HG03025 (cell line): ENCODE data around the gene EMX1.
"Not testable (repeated sequence)": the region's sequence is repeated elsewhere in the genome, so short reads cannot be mapped to it uniquely, and the experiment has no call there.

Experiments used
- ATAC-seq: cut with Tn5 transposase; IDR thresholded peaks from one replicate; pipeline ENCODE4 v1.9.1; 2021; ENCODE audit warnings: mild to moderate bottlenecking, moderate library complexity; ENCODE audit not compliant: unreplicated experiment, low FRiP score

The EMX1 gene

GRCh38 chr2:72898585-72898906 lies 18.8 kb upstream of the EMX1 start:
- no peak for ATAC-seq

- ATAC-seq: no peak
These were observed 17.0 kb upstream of the EMX1 start for GRCh38 chr2:72900191-72900825.

- no peak for ATAC-seq
These were observed 15.9 kb upstream of the EMX1 start for GRCh38 chr2:72901426-72901825.

GRCh38 chr2:72907369-72907768 lies 9.9 kb upstream of the EMX1 start:
- ATAC-seq: not testable (repeated sequence)

GRCh38 chr2:72908741-72909140 lies 8.6 kb upstream of the EMX1 start:
- no peak for ATAC-seq

- no peak for ATAC-seq
These were observed 6.1 kb upstream of the EMX1 start for GRCh38 chr2:72911256-72911655.

- ATAC-seq: no peak
These were observed 3.7 kb upstream of the EMX1 start for GRCh38 chr2:72913486-72914205.

GRCh38 chr2:72914206-72914559 lies 3.1 kb upstream of the EMX1 start:
- no peak for ATAC-seq

GRCh38 chr2:72914589-72915319 lies 2.6 kb upstream of the EMX1 start:
- ATAC-seq: no peak

GRCh38 chr2:72915320-72915906 lies 1.9 kb upstream of the EMX1 start:
- no peak for ATAC-seq

- peak; percentile 40 for ATAC-seq
These were observed 1.2 kb upstream of the EMX1 start for GRCh38 chr2:72915907-72916742.

GRCh38 chr2:72916743-72917137 lies 579 bp upstream of the EMX1 start:
- ATAC-seq: no peak

GRCh38 chr2:72917877-72918553 lies 696 bp downstream of the EMX1 start:
- peak; percentile 7 for ATAC-seq

- no peak for ATAC-seq
These were observed 2.3 kb downstream of the EMX1 start for GRCh38 chr2:72919414-72920317.

- ATAC-seq: no peak
These were observed 3.2 kb downstream of the EMX1 start for GRCh38 chr2:72920318-72921087.

- no peak for ATAC-seq
These were observed 4.0 kb downstream of the EMX1 start for GRCh38 chr2:72921088-72921851.

- ATAC-seq: no peak
These were observed 4.5 kb downstream of the EMX1 start for GRCh38 chr2:72921853-72922252.
